ENCODE data around the gene ZNF438. TPM values are rescaled to one million over a fixed set of nuclear protein-coding genes. Genes with fewer than 3 reads are reported as not detected.
"Not testable (repeated sequence)": the region's sequence is repeated elsewhere in the genome, so short reads cannot be mapped to it uniquely, and the experiment has no call there.

ZNF438 gene
- total RNA-seq, 1 donor from 2014 or later = 3.2 TPM

GRCh38 chr10:31064348-31064747 lies 32.7 kb upstream of the ZNF438 start:
- no peaks in the 10 kb centered on the region for H3K36me3 Mint-ChIP-seq (ENCODE audit: low read depth)

GRCh38 chr10:31063841-31064240 lies 32.2 kb upstream of the ZNF438 start:
- Mint-ChIP-seq H3K27ac (no peak overlapping the region), H3K36me3 (ENCODE audit: low read depth) (no peaks in the 10 kb centered on the region), H3K4me3 (no peak overlapping the region), H3K4me1 (peaks cover 2% of the 10 kb centered on the region), H3K9me3 (no peaks in the 10 kb centered on the region), H3K27me3 (peaks cover 4% of the 10 kb centered on the region)
- intact Hi-C loops (cut with micrococcal nuclease) = no loop called here
- no peak for DNase-seq

More at GRCh38 chr10:31064348-31064747, 32.7 kb upstream of the ZNF438 start:
- DNase-seq = no peak
- intact Hi-C loops (cut with micrococcal nuclease) = no loop called here
- H3K9me3 Mint-ChIP-seq = no peaks in the 10 kb centered on the region
- H3K4me3 Mint-ChIP-seq = no peak overlapping the region
- H3K27ac Mint-ChIP-seq = no peak overlapping the region
- H3K4me1 Mint-ChIP-seq = peaks cover 2% of the 10 kb centered on the region
- peaks cover 4% of the 10 kb centered on the region for H3K27me3 Mint-ChIP-seq

GRCh38 chr10:31062856-31063255 lies 31.2 kb upstream of the ZNF438 start:
- H3K9me3 Mint-ChIP-seq = no peaks in the 10 kb centered on the region
- peaks cover 2% of the 10 kb centered on the region for H3K4me1 Mint-ChIP-seq
- no peaks in the 10 kb centered on the region for H3K36me3 Mint-ChIP-seq (ENCODE audit: low read depth)
- H3K27me3 Mint-ChIP-seq = peaks cover 4% of the 10 kb centered on the region
- no peak overlapping the region for H3K27ac Mint-ChIP-seq
- intact Hi-C loops (cut with micrococcal nuclease) = no loop called here
- no peak overlapping the region for H3K4me3 Mint-ChIP-seq
- DNase-seq = no peak

- Mint-ChIP-seq H3K4me3 (no peak overlapping the region), H3K4me1 (peaks cover 2% of the 10 kb centered on the region), H3K27me3 (peaks cover 2% of the 10 kb centered on the region), H3K27ac (no peak overlapping the region), H3K9me3 (no peaks in the 10 kb centered on the region), H3K36me3 (ENCODE audit: low read depth) (no peaks in the 10 kb centered on the region)
- intact Hi-C loops (cut with micrococcal nuclease) = no loop called here
- DNase-seq = no peak
These were observed 30.3 kb upstream of the ZNF438 start for GRCh38 chr10:31061941-31062340.

- H3K36me3 Mint-ChIP-seq (ENCODE audit: low read depth) = no peaks in the 10 kb centered on the region
- H3K4me1 Mint-ChIP-seq = no peaks in the 10 kb centered on the region
- no peaks in the 10 kb centered on the region for H3K27me3 Mint-ChIP-seq
- no peak overlapping the region for H3K4me3 Mint-ChIP-seq
- peak; percentile 5 for DNase-seq
- H3K27ac Mint-ChIP-seq = no peak overlapping the region
- H3K9me3 Mint-ChIP-seq = no peaks in the 10 kb centered on the region
- intact Hi-C loops (cut with micrococcal nuclease) = no loop called here
These were observed 27.4 kb upstream of the ZNF438 start for GRCh38 chr10:31058795-31059703.

GRCh38 chr10:31056678-31057077 lies 25.0 kb upstream of the ZNF438 start:
- H3K36me3 Mint-ChIP-seq (ENCODE audit: low read depth); H3K4me1 Mint-ChIP-seq; H3K9me3 Mint-ChIP-seq; H3K27me3 Mint-ChIP-seq; intact Hi-C loops (cut with micrococcal nuclease); DNase-seq; H3K4me3 Mint-ChIP-seq; H3K27ac Mint-ChIP-seq: not testable (repeated sequence)

- Mint-ChIP-seq H3K9me3 (no peaks in the 10 kb centered on the region), H3K27ac (no peak overlapping the region), H3K4me1 (no peaks in the 10 kb centered on the region), H3K36me3 (ENCODE audit: low read depth) (no peaks in the 10 kb centered on the region), H3K27me3 (no peaks in the 10 kb centered on the region), H3K4me3 (no peak overlapping the region)
- peak; percentile 51 for DNase-seq
- intact Hi-C loops (cut with micrococcal nuclease) = no loop called here
These were observed 24.0 kb upstream of the ZNF438 start for GRCh38 chr10:31055573-31056251.

- DNase-seq = no peak
- H3K36me3 Mint-ChIP-seq (ENCODE audit: low read depth) = no peaks in the 10 kb centered on the region
- peaks cover 9% of the 10 kb centered on the region for H3K9me3 Mint-ChIP-seq
- intact Hi-C loops (cut with micrococcal nuclease) = no loop called here
- no peaks in the 10 kb centered on the region for H3K4me1 Mint-ChIP-seq
- H3K27me3 Mint-ChIP-seq = peaks cover 3% of the 10 kb centered on the region
- H3K4me3 Mint-ChIP-seq = no peak overlapping the region
- no peak overlapping the region for H3K27ac Mint-ChIP-seq
These were observed 20.0 kb upstream of the ZNF438 start for GRCh38 chr10:31051703-31052102.

- Mint-ChIP-seq H3K36me3 (ENCODE audit: low read depth) (no peaks in the 10 kb centered on the region), H3K9me3 (peaks cover 11% of the 10 kb centered on the region), H3K27me3 (peaks cover 8% of the 10 kb centered on the region), H3K4me1 (no peaks in the 10 kb centered on the region), H3K4me3 (no peak overlapping the region), H3K27ac (no peak overlapping the region)
- intact Hi-C loops (cut with micrococcal nuclease) = no loop called here
- DNase-seq = no peak
These were observed 11.0 kb upstream of the ZNF438 start for GRCh38 chr10:31042670-31043069.

GRCh38 chr10:31041011-31041410 lies 9.3 kb upstream of the ZNF438 start:
- Mint-ChIP-seq H3K27me3 (peaks cover 6% of the 10 kb centered on the region), H3K4me1 (no peaks in the 10 kb centered on the region), H3K4me3 (no peak overlapping the region), H3K36me3 (ENCODE audit: low read depth) (no peaks in the 10 kb centered on the region), H3K9me3 (peaks cover 6% of the 10 kb centered on the region), H3K27ac (no peak overlapping the region)
- peak; percentile 36 for DNase-seq
- intact Hi-C loops (cut with micrococcal nuclease) = no loop called here

- H3K36me3 Mint-ChIP-seq (ENCODE audit: low read depth); H3K9me3 Mint-ChIP-seq; H3K27me3 Mint-ChIP-seq; H3K27ac Mint-ChIP-seq; H3K4me3 Mint-ChIP-seq; H3K4me1 Mint-ChIP-seq: not testable (repeated sequence)
- DNase-seq = peak; percentile 45
- intact Hi-C loops (cut with micrococcal nuclease) = loop anchor here (10.0 kb wide), 1 partner anchor 766 kb away; no protein-coding TSS in a partner anchor
These were observed 7.3 kb upstream of the ZNF438 start for GRCh38 chr10:31039006-31039405.

GRCh38 chr10:31037749-31038148 lies 6.1 kb upstream of the ZNF438 start:
- H3K27ac Mint-ChIP-seq = no peak overlapping the region
- peaks cover 4% of the 10 kb centered on the region for H3K4me1 Mint-ChIP-seq
- peak; percentile 34 for DNase-seq
- H3K36me3 Mint-ChIP-seq (ENCODE audit: low read depth) = no peaks in the 10 kb centered on the region
- intact Hi-C loops (cut with micrococcal nuclease) = loop anchor here (10.0 kb wide), 1 partner anchor 767 kb away; no protein-coding TSS in a partner anchor
- no peaks in the 10 kb centered on the region for H3K27me3 Mint-ChIP-seq
- H3K9me3 Mint-ChIP-seq = no peaks in the 10 kb centered on the region
- no peak overlapping the region for H3K4me3 Mint-ChIP-seq

GRCh38 chr10:31036209-31036608 lies 4.5 kb upstream of the ZNF438 start:
- H3K9me3 Mint-ChIP-seq = no peaks in the 10 kb centered on the region
- intact Hi-C loops (cut with micrococcal nuclease) = loop anchor here (10.0 kb wide), 1 partner anchor 769 kb away; no protein-coding TSS in a partner anchor

GRCh38 chr10:31035266-31035798 lies 3.7 kb upstream of the ZNF438 start:
- H3K27me3 Mint-ChIP-seq = no peaks in the 10 kb centered on the region
- H3K36me3 Mint-ChIP-seq (ENCODE audit: low read depth) = no peaks in the 10 kb centered on the region
- intact Hi-C loops (cut with micrococcal nuclease) = loop anchor here (10.0 kb wide), 1 partner anchor 769 kb away; no protein-coding TSS in a partner anchor
- peak; percentile 44 for DNase-seq
- no peak overlapping the region for H3K4me3 Mint-ChIP-seq
- peaks cover 4% of the 10 kb centered on the region for H3K4me1 Mint-ChIP-seq
- no peak overlapping the region for H3K27ac Mint-ChIP-seq
- H3K9me3 Mint-ChIP-seq = no peaks in the 10 kb centered on the region

More at GRCh38 chr10:31036209-31036608, 4.5 kb upstream of the ZNF438 start:
- Mint-ChIP-seq H3K27ac (no peak overlapping the region), H3K4me1 (peaks cover 4% of the 10 kb centered on the region), H3K4me3 (no peak overlapping the region), H3K27me3 (no peaks in the 10 kb centered on the region), H3K36me3 (ENCODE audit: low read depth) (no peaks in the 10 kb centered on the region)
- DNase-seq = peak; percentile 51
